HG02678 (cell line): ENCODE data around the gene ANXA1.

Experiments used
- ATAC-seq: cut with Tn5 transposase; IDR thresholded peaks from one replicate; pipeline ENCODE4 v1.9.1; 2021; ENCODE audit warnings: mild to moderate bottlenecking, moderate library complexity; ENCODE audit not compliant: unreplicated experiment

The ANXA1 gene

DNA sequence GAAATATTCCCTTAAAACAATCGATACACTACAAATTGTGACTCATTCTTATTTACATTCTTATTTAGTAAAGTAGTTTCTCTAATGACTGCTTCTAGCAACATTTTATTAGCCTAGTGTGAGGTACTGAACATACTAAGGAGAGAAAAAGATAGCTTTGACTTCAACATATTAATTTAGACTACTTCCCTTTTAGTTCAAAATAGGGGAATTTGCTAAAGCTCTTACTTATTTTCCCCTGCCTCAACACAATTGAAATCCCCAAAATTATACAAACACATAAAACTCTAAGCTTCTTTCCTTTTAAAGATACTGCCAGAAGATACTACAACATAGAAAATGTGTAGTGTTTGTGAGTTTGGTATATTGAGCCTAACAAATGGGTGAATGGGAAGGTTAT, 55.2 kb downstream of the ANXA1 start:
- no peak for ATAC-seq

DNA sequence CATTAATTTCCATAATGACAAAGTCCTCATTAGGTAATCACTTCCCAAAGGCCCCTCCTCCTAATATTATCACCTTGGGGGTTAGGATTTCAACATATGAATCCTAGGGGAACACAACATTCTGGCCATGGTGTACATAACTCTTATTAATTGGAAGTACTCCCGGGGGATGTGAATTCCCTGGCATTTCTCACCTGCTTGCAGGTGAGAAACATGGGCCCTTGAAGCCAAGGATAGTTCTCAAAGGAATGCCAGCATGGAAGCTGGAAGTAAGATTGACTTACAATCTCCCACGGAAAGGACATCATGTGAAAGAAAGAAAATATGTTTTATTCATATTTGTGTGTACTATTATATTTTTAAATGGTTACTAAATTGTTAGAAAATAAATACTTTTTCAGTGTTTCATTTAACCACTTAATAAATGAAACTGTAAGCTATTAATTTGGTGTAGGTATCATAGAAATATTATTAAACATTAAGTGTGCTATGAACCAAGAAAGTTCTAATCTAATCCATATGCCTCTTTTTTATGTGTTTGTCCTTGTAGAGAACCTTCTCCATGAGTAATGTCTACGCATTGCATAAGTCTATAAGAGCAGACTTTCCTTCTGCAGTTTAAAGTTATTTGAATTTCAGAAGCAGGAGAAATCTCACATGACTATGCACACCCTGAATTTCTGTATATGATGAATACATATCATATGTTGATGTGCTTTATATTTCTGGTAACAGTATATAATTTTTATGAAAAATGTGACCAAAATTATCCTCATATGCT, 59.4 kb downstream of the ANXA1 start:
- ATAC-seq, result no peak

DNA sequence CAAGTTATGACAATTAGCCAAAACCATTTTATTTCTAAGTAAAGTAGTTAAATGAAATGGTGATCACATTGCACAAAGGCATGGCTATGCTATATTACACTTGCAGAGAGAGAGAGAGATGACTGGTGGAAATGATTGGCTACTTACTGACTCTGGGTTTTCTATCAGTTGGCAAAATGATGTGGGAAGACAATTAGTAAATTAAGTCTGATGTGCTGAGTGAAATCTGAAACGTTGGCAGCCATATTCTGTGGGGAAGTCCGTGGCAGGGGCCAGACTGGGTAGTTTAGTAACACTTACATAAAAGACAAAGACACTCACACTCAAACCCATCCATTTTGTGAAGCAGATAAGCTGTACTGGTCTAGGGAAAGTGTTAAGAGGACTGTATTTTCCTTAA, 61.6 kb downstream of the ANXA1 start:
- ATAC-seq, result no peak

- ATAC-seq, result no peak
Observed at GRCh38 chr9:73215249-73215648, 63.6 kb downstream of the ANXA1 start.

DNA sequence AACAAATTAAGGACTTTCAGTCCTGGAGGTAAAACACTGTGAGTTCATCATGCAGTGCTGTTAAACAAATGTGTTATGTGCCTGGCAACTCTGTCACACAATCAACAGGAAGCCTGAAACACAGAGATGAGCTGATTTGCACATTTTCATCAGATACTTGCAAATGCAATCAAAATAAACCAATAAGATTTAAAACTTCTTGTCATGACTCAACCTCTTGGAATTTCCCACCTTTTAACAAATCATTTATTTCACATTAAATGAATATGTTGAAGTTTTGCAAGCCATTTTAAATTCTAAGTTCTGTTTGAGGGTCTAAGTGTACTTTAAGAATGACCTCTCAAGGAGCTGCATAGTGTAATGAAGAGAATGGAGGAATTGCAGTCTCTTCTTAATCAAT, 64.4 kb downstream of the ANXA1 start:
- ATAC-seq, result no peak
